Keratinocyte (primary cell): Measurements from ENCODE around the gene GNB1L. TPM values are rescaled to one million over a fixed set of nuclear protein-coding genes. Genes with fewer than 3 reads are reported as not detected.

Experiments
- DNase-seq: peaks from one replicate; pipeline ENCODE4 v3.0.0-alpha.2; 2011; ENCODE audit warnings: low read depth, missing footprints, low spot score
- FAIRE-seq: peaks from 2 replicates; lab custom pipeline; 2011; peaks lifted over from hg19 to GRCh38; lab: Jason Lieb, UNC
- H2AFZ ChIP-seq: 2 replicates; pipeline ENCODE4 v1.6.0; 2012; ENCODE audit warnings: low read length, control low read depth, inconsistent platforms; ENCODE audit not compliant: control insufficient read depth
- H3K27ac ChIP-seq: 2 replicates; pipeline ENCODE4 v1.5.1; 2011; ENCODE audit warnings: low read length; ENCODE audit not compliant: control insufficient read depth, insufficient read depth
- H3K27me3 ChIP-seq: 3 replicates; pipeline ENCODE4 v1.6.0; 2011; ENCODE audit warnings: low read length; ENCODE audit not compliant: control insufficient read depth, insufficient read depth; ENCODE audit errors: extremely low read depth
- H3K36me3 ChIP-seq, 2 experiments: 2 replicates in 1 of 2; 3 replicates in 1 of 2; pipeline ENCODE4 v1.5.1; 2011; ENCODE audit warnings: low read length in 2 of 2, mild to moderate bottlenecking in 1 of 2; ENCODE audit not compliant: control insufficient read depth in 2 of 2, insufficient read depth in 2 of 2; ENCODE audit errors: extremely low read depth in 1 of 2
- H3K4me1 ChIP-seq: 3 replicates; pipeline ENCODE4 v1.5.1; 2011; ENCODE audit warnings: low read length; ENCODE audit not compliant: control insufficient read depth, insufficient read depth; ENCODE audit errors: extremely low read depth
- H3K4me2 ChIP-seq: 3 replicates; pipeline ENCODE4 v1.6.0; 2011; ENCODE audit warnings: low read depth, low read length; ENCODE audit not compliant: control insufficient read depth, insufficient read depth; ENCODE audit errors: extremely low read depth
- H3K4me3 ChIP-seq, 3 experiments: fragments of 200-600 bp in 1 of 3; sonication (generic) in 1 of 3; 2 replicates in 2 of 3; 3 replicates in 1 of 3; pipeline ENCODE4 v1.5.1; 2011 to 2016; ENCODE audit warnings: low read length in 3 of 3, mild to moderate bottlenecking in 3 of 3, control low read depth in 2 of 3, inconsistent platforms in 1 of 3, low read depth in 1 of 3, mixed read lengths in 1 of 3, mixed run types in 1 of 3, moderate library complexity in 1 of 3; ENCODE audit not compliant: control insufficient read depth in 2 of 3, insufficient read depth in 2 of 3; ENCODE audit errors: extremely low read depth in 1 of 3
- H3K79me2 ChIP-seq: 2 replicates; pipeline ENCODE4 v1.6.0; 2012; ENCODE audit warnings: low read length; ENCODE audit not compliant: control insufficient read depth, insufficient read depth
- H3K9ac ChIP-seq: 3 replicates; pipeline ENCODE4 v1.6.0; 2011; ENCODE audit warnings: low read length; ENCODE audit not compliant: control insufficient read depth, insufficient read depth; ENCODE audit errors: extremely low read depth
- H3K9me1 ChIP-seq: 3 replicates; pipeline ENCODE4 v1.6.0; 2011; ENCODE audit warnings: low read length; ENCODE audit not compliant: control insufficient read depth, insufficient read depth; ENCODE audit errors: extremely low read depth
- H3K9me3 ChIP-seq: 2 replicates; pipeline ENCODE4 v1.5.1; 2012; ENCODE audit warnings: low read depth, low read length; ENCODE audit not compliant: control insufficient read depth
- H4K20me1 ChIP-seq: 3 replicates; pipeline ENCODE4 v1.6.0; 2011; ENCODE audit warnings: low read length; ENCODE audit not compliant: control insufficient read depth, insufficient read depth; ENCODE audit errors: extremely low read depth
- EZH2 ChIP-seq: IDR thresholded peaks from one replicate; pipeline ENCODE4 v1.6.1; 2012; ENCODE audit warnings: inconsistent platforms, mild to moderate bottlenecking, low read length, moderate library complexity
- dilution Hi-C: fragments of 300-500 bp; cut with MboI; formaldehyde crosslinking; loops from one replicate; pipeline ENCODE4 v1.7.0; 2020; ENCODE audit warnings: low sequenced_read_pairs; ENCODE audit not compliant: extremely low pct_ligation_motif_present
- polyA plus RNA-seq, 5 experiments: library from polyadenylated mRNA; depleted of rRNA in 3 of 5; stranded (reverse) in 3 of 5; stranded (forward) in 1 of 5; unstranded in 1 of 5; fragments of >200 nt; gene quantifications; 1 replicate in 1 of 5; 2 replicates in 3 of 5; 3 replicates in 1 of 5; pipeline versions ENCODE4 v1.2.1 to v1.2.3, GENCODE V29; 2011 to 2012; ENCODE audit warnings: missing spikeins in 2 of 5, low read depth in 1 of 5, low replicate concordance in 1 of 5
- TF ChIP-seq, protein P1 (sequence below), 3 experiments: IDR thresholded peaks in 1 of 3; conservative IDR thresholded peaks in 1 of 3; optimal IDR thresholded peaks in 1 of 3; 2 replicates in 2 of 3; 3 replicates in 1 of 3; pipeline versions ENCODE3 to v1.5.1; 2011; ENCODE audit warnings: low read length in 3 of 3, mild to moderate bottlenecking in 3 of 3, moderate library complexity in 2 of 3, control low read depth in 1 of 3, inconsistent platforms in 1 of 3; ENCODE audit not compliant: insufficient read depth in 2 of 3; ENCODE audit errors: extremely low read depth in 1 of 3

The GNB1L gene
- polyA plus RNA-seq, 1 donor (not counting 4 experiments of a cell fraction or from before 2014, with no cell fraction given): 2.0 TPM

DNA sequence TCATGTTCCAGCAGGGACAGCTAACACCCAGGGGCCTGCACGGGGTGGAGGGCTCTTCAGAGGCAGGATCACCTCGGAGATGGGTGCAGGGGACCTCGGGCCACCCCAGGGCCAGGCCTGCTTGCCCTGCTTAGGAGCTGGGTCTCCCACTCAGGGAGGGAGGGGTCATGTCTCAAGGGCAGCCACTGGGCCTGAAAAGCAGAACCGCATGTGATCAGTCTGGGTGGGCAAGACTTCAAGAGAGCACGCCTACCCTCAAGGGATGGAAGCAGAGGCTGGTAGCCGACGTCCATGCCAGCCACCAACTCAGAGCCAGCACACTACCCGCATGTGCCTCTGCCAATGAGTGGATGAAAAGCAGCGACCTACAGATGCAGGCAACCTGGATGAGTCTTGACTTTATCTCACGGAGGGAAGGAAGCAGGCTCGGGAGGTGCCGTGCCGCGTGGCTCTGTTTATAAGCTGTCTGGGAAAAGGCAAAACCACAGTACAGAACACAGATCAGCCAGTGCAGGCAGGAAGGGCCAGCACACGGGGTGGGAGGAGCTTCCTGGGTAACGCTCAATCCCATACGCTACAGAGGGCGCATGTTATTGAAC lies 78.1 kb downstream of the GNB1L start:
- Histone ChIP-seq H3K9me3 (no peaks in the 10 kb centered on the region), H3K4me2 (no peak overlapping the region), H2AFZ (no peak overlapping the region), H3K36me3 (no peaks in the 10 kb centered on the region), H3K79me2 (no peaks in the 10 kb centered on the region), H3K4me3 (no peak overlapping the region), H3K27me3 (no peaks in the 10 kb centered on the region), H3K9ac (no peak overlapping the region), H3K4me1 (no peaks in the 10 kb centered on the region), H3K9me1 (no peaks in the 10 kb centered on the region), H4K20me1 (no peaks in the 10 kb centered on the region), H3K27ac (no peak overlapping the region)
- FAIRE-seq (no peak), DNase-seq (no peak)
- dilution Hi-C loops: no loop called here
- TF ChIP-seq, protein P1, sequence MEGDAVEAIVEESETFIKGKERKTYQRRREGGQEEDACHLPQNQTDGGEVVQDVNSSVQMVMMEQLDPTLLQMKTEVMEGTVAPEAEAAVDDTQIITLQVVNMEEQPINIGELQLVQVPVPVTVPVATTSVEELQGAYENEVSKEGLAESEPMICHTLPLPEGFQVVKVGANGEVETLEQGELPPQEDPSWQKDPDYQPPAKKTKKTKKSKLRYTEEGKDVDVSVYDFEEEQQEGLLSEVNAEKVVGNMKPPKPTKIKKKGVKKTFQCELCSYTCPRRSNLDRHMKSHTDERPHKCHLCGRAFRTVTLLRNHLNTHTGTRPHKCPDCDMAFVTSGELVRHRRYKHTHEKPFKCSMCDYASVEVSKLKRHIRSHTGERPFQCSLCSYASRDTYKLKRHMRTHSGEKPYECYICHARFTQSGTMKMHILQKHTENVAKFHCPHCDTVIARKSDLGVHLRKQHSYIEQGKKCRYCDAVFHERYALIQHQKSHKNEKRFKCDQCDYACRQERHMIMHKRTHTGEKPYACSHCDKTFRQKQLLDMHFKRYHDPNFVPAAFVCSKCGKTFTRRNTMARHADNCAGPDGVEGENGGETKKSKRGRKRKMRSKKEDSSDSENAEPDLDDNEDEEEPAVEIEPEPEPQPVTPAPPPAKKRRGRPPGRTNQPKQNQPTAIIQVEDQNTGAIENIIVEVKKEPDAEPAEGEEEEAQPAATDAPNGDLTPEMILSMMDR (optimal IDR thresholded peaks at IDR 0.05 in 1 of 3, IDR thresholded peaks at IDR 0.05 in 1 of 3, conservative IDR thresholded peaks at IDR 0.05 in 1 of 3; ENCODE audit: extremely low read depth in 1 of 3, insufficient read depth in 2 of 3, low read length in 3 of 3): no peak
- TF ChIP-seq EZH2: no peak

DNA sequence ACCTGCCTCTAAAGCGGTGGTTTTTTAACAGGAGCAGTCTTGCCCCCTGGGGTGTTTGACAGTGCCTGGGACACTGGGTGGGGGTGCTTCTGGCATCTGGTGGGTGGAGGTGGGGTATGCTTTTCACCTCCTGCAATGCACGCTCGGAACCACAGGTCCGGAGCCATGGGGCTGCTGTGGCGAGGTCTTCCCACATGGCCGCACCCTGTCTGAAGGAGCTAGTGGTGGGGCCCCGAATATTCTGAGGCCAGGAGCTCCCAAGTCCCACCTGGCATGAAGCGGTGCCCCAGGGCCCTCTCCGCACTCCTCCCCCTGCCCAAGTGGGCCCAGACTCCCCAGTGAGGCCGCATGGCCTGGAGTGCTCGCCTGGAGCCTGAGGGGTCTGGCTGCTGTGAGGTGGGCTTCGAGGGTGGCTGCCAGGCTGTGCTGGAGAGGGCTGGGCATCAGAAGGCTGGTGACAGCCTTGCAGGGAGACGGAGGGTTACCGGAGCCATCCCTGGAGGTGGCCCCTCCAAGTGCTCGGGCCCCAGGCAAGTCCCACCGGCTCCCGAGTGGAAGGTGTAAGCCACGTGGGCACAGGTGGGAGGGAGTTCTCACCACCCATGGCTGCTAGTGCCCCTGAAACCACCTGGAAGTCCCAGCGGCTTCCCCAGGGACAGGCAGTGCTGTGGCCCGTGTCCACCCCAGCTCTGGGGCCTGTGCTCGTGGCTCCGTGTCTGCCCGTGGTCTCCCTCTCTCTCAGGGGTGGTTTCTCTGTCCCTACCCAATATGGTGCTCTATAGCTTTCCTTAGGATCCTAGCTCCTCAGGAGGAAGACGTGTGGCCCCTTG lies 79.0 kb downstream of the GNB1L start:
- Histone ChIP-seq H3K9me3 (no peaks in the 10 kb centered on the region), H4K20me1 (no peaks in the 10 kb centered on the region), H3K4me3 (no peak overlapping the region), H3K79me2 (no peaks in the 10 kb centered on the region), H3K27ac (no peak overlapping the region), H3K27me3 (no peaks in the 10 kb centered on the region), H3K4me2 (no peak overlapping the region), H2AFZ (no peak overlapping the region), H3K9me1 (no peaks in the 10 kb centered on the region), H3K9ac (no peak overlapping the region), H3K4me1 (no peaks in the 10 kb centered on the region), H3K36me3 (no peaks in the 10 kb centered on the region)
- FAIRE-seq (no peak), DNase-seq (no peak)
- dilution Hi-C loops: no loop called here
- TF ChIP-seq, protein P1 (optimal IDR thresholded peaks at IDR 0.05 in 1 of 3, IDR thresholded peaks at IDR 0.05 in 1 of 3, conservative IDR thresholded peaks at IDR 0.05 in 1 of 3; ENCODE audit: extremely low read depth in 1 of 3, insufficient read depth in 2 of 3, low read length in 3 of 3): no peak
- no peak for TF ChIP-seq EZH2
